Hematopoietic multipotent progenitor cell treated with erythropoietin and hydrocortisone succinate and interleukin-3 and kit ligand, for 17 days (in vitro differentiated cells): ENCODE measurements around the gene GP2.

Experiments used
- DNase-seq: peaks from one replicate; pipeline ENCODE4 v3.0.0-alpha.2; 2015; ENCODE audit warnings: low spot score

GP2 gene

GRCh38 chr16:20306401-20306800 lies 20.9 kb downstream of the GP2 start:
- no peak for DNase-seq

DNA sequence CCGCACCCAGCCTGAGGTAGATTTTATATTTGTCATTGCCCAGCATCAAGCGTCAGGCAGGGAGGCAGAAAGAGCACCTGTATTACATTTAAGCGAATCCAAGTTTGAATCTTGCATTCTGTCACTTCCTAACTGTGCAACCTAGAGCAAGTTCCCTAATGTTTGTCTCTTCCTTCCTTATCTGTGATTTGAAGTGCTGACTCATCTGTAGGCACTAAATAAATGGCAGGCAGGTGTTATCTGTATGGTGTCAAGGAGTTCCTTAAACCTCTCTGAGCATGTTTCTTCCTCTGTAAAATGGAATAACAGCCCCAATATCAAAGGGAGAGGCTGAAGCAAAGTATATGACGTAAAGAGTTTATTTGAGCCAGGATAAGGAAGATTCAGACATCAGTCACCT lies 24.3 kb downstream of the GP2 start:
- DNase-seq, result no peak

GRCh38 chr16:20302389-20302788 lies 24.9 kb downstream of the GP2 start:
- DNase-seq, result no peak

DNA sequence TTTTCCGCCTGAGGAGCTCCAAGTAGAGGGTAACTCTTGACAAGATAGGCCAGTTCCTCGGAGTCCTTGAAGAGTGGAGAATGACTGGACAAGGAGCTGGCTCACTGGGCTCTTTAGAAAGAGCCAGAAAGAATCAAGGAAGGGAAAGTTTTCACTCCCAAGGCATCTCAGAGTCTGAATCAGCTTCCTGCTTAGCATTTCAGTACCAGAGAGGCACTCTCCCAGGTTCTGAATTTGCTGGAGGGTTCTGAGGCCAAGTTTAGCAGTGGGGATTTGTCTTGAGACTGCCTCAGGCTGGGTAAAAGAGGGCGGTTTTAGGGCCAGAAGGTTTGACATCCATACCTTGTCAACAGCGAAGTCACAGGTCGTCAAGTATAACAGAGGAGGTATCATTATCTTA lies 25.5 kb downstream of the GP2 start:
- no peak for DNase-seq

GRCh38 chr16:20300312-20301097 lies 26.8 kb downstream of the GP2 start:
- peak; percentile 42 for DNase-seq

- DNase-seq, result no peak
Measured at GRCh38 chr16:20298452-20298851, 28.9 kb downstream of the GP2 start.

- no peak for DNase-seq
Measured at GRCh38 chr16:20291208-20292206, 35.8 kb downstream of the GP2 start.

GRCh38 chr16:20289571-20289970 lies 37.7 kb downstream of the GP2 start:
- no peak for DNase-seq

GRCh38 chr16:20285993-20286499 lies 41.3 kb downstream of the GP2 start:
- no peak for DNase-seq

DNA sequence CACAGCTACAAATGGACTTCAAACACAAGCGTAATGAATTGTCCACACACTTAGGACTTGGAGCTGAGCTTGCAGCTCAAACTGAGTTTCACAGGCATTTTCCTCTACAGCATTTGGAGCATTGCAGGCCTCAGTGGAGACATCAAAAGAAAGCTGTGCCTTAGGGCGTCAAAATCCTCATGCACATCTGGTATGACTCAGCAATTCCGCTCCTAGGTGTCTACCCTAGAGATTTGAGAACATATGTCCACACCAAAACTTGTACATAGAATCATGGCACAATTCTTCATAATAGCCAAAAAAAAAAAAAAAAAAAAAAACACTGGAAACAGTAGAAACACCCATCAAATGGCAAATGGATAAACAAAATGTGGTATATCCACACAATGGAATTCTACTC lies 47.1 kb downstream of the GP2 start:
- no peak for DNase-seq

DNA sequence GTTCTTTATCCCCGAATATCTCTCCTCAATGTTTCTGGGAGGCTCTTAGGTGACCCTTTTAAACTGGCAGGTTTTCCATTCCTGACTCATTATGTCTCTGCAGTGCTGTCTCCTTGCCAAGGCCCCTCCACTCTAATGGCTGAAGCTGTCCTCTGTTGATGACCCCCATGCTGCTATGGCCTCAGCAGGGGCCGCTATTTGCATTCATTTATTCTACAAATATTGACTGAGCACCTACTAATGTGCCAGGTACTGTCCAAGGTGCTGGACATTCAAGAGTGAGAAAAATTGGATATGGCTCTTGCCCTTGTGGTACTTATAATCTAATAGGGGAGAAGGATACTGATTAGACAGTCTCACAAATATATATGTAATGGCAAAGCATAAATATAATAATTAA lies 55.4 kb downstream of the GP2 start:
- DNase-seq, result no peak

GRCh38 chr16:20268409-20268808 lies 58.9 kb downstream of the GP2 start:
- no peak for DNase-seq

DNA sequence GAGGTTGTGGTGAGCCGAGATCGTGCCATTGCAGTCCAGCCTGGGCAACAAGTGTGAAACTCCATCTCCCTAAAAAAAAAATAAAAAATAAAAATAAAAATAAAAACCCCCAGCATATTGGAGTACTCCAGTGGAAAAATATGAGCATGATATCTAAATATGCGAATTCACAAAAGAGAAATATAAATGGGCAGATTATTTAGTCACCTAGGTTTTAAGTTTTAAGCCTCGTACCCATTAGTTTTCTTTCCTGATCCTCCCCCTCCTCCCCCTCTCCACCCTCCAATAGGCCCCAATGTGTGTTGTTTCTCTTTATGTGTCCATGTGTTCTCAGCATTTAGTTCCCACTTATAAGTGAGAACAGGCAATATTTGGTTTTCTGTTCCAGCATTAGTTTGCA lies 62.3 kb downstream of the GP2 start:
- DNase-seq, result no peak

DNA sequence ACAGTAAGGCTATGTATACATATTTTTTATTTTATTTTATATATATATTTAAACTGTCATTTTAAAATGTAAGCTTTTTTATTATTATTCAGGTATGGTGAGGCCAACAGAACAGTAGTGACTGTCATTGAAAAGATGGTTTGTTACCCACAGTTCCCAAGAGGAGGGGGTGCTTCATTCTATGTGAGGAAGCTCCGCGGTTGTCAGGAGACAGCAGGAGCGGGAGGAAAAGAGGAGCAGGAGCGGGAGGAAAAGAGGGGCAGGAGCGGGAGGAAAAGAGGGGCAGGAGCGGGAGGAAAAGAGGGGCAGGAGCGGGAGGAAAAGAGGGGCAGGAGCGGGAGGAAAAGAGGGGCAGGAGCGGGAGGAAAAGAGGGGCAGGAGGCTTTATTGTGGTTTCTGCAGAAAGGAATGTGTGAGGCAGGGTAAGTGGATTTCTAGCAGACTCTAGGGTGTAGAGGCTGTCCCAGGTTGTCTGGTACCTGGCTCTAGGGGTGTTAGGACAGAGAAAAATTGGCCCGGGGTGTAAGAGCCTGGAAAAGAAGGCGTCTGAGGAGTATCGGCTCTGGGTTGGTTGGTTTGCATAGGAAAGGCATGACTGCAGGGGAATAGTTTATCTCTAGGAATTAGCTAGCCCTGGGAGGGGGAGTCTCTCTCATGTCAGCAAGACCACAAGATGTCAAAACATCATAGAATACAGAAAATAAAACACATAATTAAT lies 64.0 kb downstream of the GP2 start:
- no peak for DNase-seq

GRCh38 chr16:20262248-20262647 lies 65.1 kb downstream of the GP2 start:
- no peak for DNase-seq

GRCh38 chr16:20260215-20261009 lies 66.9 kb downstream of the GP2 start:
- no peak for DNase-seq
